ENCODE results near the gene RCCD1. TPM values are rescaled to one million over a fixed set of nuclear protein-coding genes. Genes with fewer than 3 reads are reported as not detected.

Gene RCCD1
- total and polyA plus RNA-seq, 2 of the 8 experiments (the other 6 are each of a cell fraction or from before 2014, with no cell fraction given), result 9.9 to 18.8 TPM

- TF ChIP-seq, protein P1, sequence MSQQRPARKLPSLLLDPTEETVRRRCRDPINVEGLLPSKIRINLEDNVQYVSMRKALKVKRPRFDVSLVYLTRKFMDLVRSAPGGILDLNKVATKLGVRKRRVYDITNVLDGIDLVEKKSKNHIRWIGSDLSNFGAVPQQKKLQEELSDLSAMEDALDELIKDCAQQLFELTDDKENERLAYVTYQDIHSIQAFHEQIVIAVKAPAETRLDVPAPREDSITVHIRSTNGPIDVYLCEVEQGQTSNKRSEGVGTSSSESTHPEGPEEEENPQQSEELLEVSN (IDR thresholded peaks at IDR 0.05), result no peak
- TF ChIP-seq KDM1A (IDR thresholded peaks at IDR 0.05; ENCODE audit: borderline replicate concordance, low read length) (no peak), CTBP2 (IDR thresholded peaks at IDR 0.05; ENCODE audit: borderline replicate concordance, insufficient read depth, insufficient read length, low read length) (no peak), HDAC2 (IDR thresholded peaks at IDR 0.05; ENCODE audit: borderline replicate concordance in 1 of 2, low read depth in 2 of 2, low read length in 2 of 2) (no peak), BACH1 (IDR thresholded peaks at IDR 0.05; ENCODE audit: low read length) (no peak), ZNF274 (IDR thresholded peaks at IDR 0.05; ENCODE audit: borderline replicate concordance, extremely low read depth, low read length) (no peak), KDM5A (IDR thresholded peaks at IDR 0.05; ENCODE audit: low read length) (no peak), TEAD4 (IDR thresholded peaks at IDR 0.05; ENCODE audit: low read depth, low read length) (no peak)
- TF ChIP-seq, protein P2, sequence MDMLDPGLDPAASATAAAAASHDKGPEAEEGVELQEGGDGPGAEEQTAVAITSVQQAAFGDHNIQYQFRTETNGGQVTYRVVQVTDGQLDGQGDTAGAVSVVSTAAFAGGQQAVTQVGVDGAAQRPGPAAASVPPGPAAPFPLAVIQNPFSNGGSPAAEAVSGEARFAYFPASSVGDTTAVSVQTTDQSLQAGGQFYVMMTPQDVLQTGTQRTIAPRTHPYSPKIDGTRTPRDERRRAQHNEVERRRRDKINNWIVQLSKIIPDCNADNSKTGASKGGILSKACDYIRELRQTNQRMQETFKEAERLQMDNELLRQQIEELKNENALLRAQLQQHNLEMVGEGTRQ (IDR thresholded peaks at IDR 0.05; ENCODE audit: low read length), result no peak
Measured at GRCh38 chr15:90988296-90988695, 33.6 kb downstream of the RCCD1 start (continued).

All from H1 (cell line).